Prostate gland (tissue), 2 donors: ENCODE results near the gene ODAPH.
"Not testable (repeated sequence)": the region's sequence is repeated elsewhere in the genome, so short reads cannot be mapped to it uniquely, and the experiment has no call there.

Experiments
- POLR2A ChIP-seq: fragments of 450-650 bp; IDR thresholded peaks from one replicate; pipeline ENCODE4 v1.6.1; 2016; ENCODE audit warnings: antibody characterized with exemption, mild to moderate bottlenecking
- POLR2AphosphoS5 ChIP-seq: sonication (generic); formaldehyde crosslinking; IDR thresholded peaks from one replicate; pipeline ENCODE4 v1.6.1; 2017; ENCODE audit warnings: antibody characterized with exemption
- TF ChIP-seq, protein P1 (sequence below), 4 experiments: fragments of 200-600 bp in 2 of 4; fragments of 450-650 bp in 2 of 4; sonication (generic) in 2 of 4; IDR thresholded peaks; 1 replicate in 3 of 4; 2 replicates in 1 of 4; pipeline ENCODE4 v1.5.1; 2016 to 2019; ENCODE audit warnings: antibody characterized with exemption in 4 of 4, mild to moderate bottlenecking in 2 of 4, moderate library complexity in 2 of 4

DNA sequence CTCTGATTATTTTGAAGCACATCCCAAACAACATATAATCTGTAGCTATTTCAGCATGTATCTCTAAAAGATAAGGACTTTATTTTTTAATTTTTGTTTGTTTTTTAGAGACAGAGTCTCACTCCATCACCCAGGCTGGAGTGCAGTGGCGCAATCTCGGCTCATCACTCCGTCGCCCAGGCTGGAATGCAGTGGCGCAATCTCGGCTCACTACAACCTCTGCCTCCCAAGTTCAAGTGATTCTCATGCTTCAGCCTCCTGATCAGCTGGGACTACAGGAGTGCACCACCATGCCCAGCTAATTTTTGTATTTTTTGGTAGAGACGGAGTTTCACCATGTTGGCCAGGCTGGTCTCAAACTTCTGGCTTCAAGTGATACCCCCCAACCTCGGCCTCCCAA lies 11.6 kb upstream of the ODAPH start:
- TF ChIP-seq, protein P1, sequence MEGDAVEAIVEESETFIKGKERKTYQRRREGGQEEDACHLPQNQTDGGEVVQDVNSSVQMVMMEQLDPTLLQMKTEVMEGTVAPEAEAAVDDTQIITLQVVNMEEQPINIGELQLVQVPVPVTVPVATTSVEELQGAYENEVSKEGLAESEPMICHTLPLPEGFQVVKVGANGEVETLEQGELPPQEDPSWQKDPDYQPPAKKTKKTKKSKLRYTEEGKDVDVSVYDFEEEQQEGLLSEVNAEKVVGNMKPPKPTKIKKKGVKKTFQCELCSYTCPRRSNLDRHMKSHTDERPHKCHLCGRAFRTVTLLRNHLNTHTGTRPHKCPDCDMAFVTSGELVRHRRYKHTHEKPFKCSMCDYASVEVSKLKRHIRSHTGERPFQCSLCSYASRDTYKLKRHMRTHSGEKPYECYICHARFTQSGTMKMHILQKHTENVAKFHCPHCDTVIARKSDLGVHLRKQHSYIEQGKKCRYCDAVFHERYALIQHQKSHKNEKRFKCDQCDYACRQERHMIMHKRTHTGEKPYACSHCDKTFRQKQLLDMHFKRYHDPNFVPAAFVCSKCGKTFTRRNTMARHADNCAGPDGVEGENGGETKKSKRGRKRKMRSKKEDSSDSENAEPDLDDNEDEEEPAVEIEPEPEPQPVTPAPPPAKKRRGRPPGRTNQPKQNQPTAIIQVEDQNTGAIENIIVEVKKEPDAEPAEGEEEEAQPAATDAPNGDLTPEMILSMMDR (IDR thresholded peaks at IDR 0.05) = not testable (repeated sequence)
- not testable (repeated sequence) for TF ChIP-seq POLR2A, POLR2AphosphoS5
